Measurements from ENCODE around the gene TRPV6. TPM values are rescaled to one million over a fixed set of nuclear protein-coding genes. Genes with fewer than 3 reads are reported as not detected.

Gene TRPV6
- total RNA-seq, 2 donors from 2014 or later = 0.19 to 0.71 TPM

DNA sequence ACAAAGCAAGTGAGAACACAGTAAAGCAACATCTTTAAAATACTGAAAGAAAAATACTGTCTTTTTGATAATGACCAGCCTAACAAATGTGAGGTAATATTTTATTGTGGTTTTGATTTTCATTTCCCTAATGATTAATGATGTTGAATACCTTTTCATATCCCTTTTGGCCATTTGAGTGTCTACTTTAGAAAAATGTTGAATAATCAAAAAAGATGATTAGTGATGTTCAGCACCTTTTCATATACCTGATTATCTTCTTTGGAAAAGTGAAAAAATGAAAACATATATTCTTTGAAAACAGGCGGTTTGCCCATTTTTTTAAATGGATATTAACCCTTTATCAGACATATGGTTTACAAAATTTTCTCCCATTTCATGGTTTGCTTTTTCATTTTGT is 62.8 kb downstream of the TRPV6 start:
- Histone ChIP-seq H3K27ac (no peak overlapping the region), H3K9me3 (no peaks in the 10 kb centered on the region), H3K27me3 (no peaks in the 10 kb centered on the region), H3K4me1 (no peaks in the 10 kb centered on the region), H3K4me3 (no peak overlapping the region), H3K36me3 (no peaks in the 10 kb centered on the region)
- no peak for DNase-seq (ENCODE audit: low spot score)
- TF ChIP-seq, protein P1, sequence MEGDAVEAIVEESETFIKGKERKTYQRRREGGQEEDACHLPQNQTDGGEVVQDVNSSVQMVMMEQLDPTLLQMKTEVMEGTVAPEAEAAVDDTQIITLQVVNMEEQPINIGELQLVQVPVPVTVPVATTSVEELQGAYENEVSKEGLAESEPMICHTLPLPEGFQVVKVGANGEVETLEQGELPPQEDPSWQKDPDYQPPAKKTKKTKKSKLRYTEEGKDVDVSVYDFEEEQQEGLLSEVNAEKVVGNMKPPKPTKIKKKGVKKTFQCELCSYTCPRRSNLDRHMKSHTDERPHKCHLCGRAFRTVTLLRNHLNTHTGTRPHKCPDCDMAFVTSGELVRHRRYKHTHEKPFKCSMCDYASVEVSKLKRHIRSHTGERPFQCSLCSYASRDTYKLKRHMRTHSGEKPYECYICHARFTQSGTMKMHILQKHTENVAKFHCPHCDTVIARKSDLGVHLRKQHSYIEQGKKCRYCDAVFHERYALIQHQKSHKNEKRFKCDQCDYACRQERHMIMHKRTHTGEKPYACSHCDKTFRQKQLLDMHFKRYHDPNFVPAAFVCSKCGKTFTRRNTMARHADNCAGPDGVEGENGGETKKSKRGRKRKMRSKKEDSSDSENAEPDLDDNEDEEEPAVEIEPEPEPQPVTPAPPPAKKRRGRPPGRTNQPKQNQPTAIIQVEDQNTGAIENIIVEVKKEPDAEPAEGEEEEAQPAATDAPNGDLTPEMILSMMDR (IDR thresholded peaks at IDR 0.05) = no peak

Other genes starting within 250 kb of the TRPV6 start
- gene PRSS1, start 136.3 kb downstream of the TRPV6 start, total RNA-seq = not detected
- under 1 TPM in 1 of 2 donors, not detected in 1; 0.51 TPM for gene PRSS2, start 114.8 kb downstream of the TRPV6 start, total RNA-seq
- gene EPHB6, start 30.7 kb downstream of the TRPV6 start, total RNA-seq = 10 to 100 TPM in 1 of 2 donors, 1 to 10 TPM in 1; 8.2 to 19.4 TPM
- not detected for gene TRPV5, start 48.0 kb upstream of the TRPV6 start, total RNA-seq
- not detected for gene LLCFC1, start 53.7 kb upstream of the TRPV6 start, total RNA-seq
- gene KEL, start 76.6 kb upstream of the TRPV6 start, total RNA-seq = under 1 TPM in 1 of 2 donors, not detected in 1; 0.12 TPM
- not detected for gene OR9A2, start 141.4 kb upstream of the TRPV6 start, total RNA-seq
- gene OR6V1, start 166.6 kb upstream of the TRPV6 start, total RNA-seq = not detected
- gene PIP, start 246.3 kb upstream of the TRPV6 start, total RNA-seq = not detected